ENCODE results near the gene MAP2K3. TPM values are rescaled to one million over a fixed set of nuclear protein-coding genes. Genes with fewer than 3 reads are reported as not detected.

Gene MAP2K3
- 7.4 and 11.7 TPM in 2 replicates for total RNA-seq (2014; rRNA removed; shearing (Covaris generic))

- DNase-seq (ENCODE audit: low read depth): peak; percentile 100
Measured at GRCh38 chr17:21284319-21285163, at the start of gene MAP2K3. MAP2K3 (plus strand) TSS chr17:21284711; CDS start chr17:21284921, 210 bp downstream.

- DNase-seq (ENCODE audit: low read depth): no peak
Measured at GRCh38 chr17:21235921-21236320, 48.6 kb upstream of the MAP2K3 start.

- DNase-seq (ENCODE audit: low read depth): no peak
Measured at GRCh38 chr17:21239680-21240368, 44.7 kb upstream of the MAP2K3 start.

GRCh38 chr17:21240369-21241055, 44.0 kb upstream of the MAP2K3 start:
- DNase-seq (ENCODE audit: low read depth): no peak

- DNase-seq (ENCODE audit: low read depth): no peak
Measured at GRCh38 chr17:21241564-21241963, 42.9 kb upstream of the MAP2K3 start.

- DNase-seq (ENCODE audit: low read depth): no peak
Measured at GRCh38 chr17:21242026-21242697, 42.3 kb upstream of the MAP2K3 start.

- DNase-seq (ENCODE audit: low read depth): no peak
Measured at GRCh38 chr17:21242780-21243515, 41.6 kb upstream of the MAP2K3 start.

GRCh38 chr17:21243516-21244303, 40.8 kb upstream of the MAP2K3 start:
- DNase-seq (ENCODE audit: low read depth): no peak

- no peak for DNase-seq (ENCODE audit: low read depth)
Measured at GRCh38 chr17:21245639-21246084, 38.8 kb upstream of the MAP2K3 start.

- DNase-seq (ENCODE audit: low read depth): no peak
Measured at GRCh38 chr17:21246698-21247097, 37.8 kb upstream of the MAP2K3 start.

GRCh38 chr17:21247552-21248258, 36.8 kb upstream of the MAP2K3 start:
- DNase-seq (ENCODE audit: low read depth): no peak

- no peak for DNase-seq (ENCODE audit: low read depth)
Measured at GRCh38 chr17:21248500-21248899, 36.0 kb upstream of the MAP2K3 start.

GRCh38 chr17:21249086-21249795, 35.3 kb upstream of the MAP2K3 start:
- DNase-seq (ENCODE audit: low read depth): no peak

GRCh38 chr17:21249920-21250703, 34.4 kb upstream of the MAP2K3 start:
- DNase-seq (ENCODE audit: low read depth): no peak

GRCh38 chr17:21250854-21251253, 33.7 kb upstream of the MAP2K3 start:
- no peak for DNase-seq (ENCODE audit: low read depth)

GRCh38 chr17:21251337-21252010, 33.0 kb upstream of the MAP2K3 start:
- no peak for DNase-seq (ENCODE audit: low read depth)

GRCh38 chr17:21252289-21252795, 32.2 kb upstream of the MAP2K3 start:
- no peak for DNase-seq (ENCODE audit: low read depth)
